Neural cell (in vitro differentiated cells): Measurements from ENCODE around the gene FDPS.

Source experiments
- CTCF ChIP-seq: fragments of 450-650 bp; IDR thresholded peaks from 2 replicates; pipeline ENCODE4 v1.5.1; 2014; ENCODE audit warnings: antibody characterized with exemption, mild to moderate bottlenecking, moderate library complexity; ENCODE audit not compliant: poor library complexity, severe bottlenecking
- EP300 ChIP-seq: fragments of 450-650 bp; conservative IDR thresholded peaks from 2 replicates; pipeline ENCODE4 v1.6.1; 2014; ENCODE audit warnings: antibody characterized with exemption, mild to moderate bottlenecking, moderate library complexity; ENCODE audit not compliant: poor library complexity, severe bottlenecking

GRCh38 chr1:155309423-155310021, 856 bp downstream of the FDPS start:
- no peak for TF ChIP-seq EP300
- TF ChIP-seq CTCF: no peak
